GM21447 (cell line): Measurements from ENCODE around the gene CEACAM18.
"Not testable (repeated sequence)": the region's sequence is repeated elsewhere in the genome, so short reads cannot be mapped to it uniquely, and the experiment has no call there.

ENCODE experiments used
- ATAC-seq: cut with Tn5 transposase; IDR thresholded peaks from one replicate; pipeline ENCODE4 v1.9.1; 2021; ENCODE audit not compliant: unreplicated experiment

The CEACAM18 gene

GRCh38 chr19:51489113-51489512, 10.8 kb downstream of the CEACAM18 start:
- no peak for ATAC-seq

- no peak for ATAC-seq
These were observed 12.3 kb downstream of the CEACAM18 start for GRCh38 chr19:51490676-51491075.

GRCh38 chr19:51491586-51491985, 13.2 kb downstream of the CEACAM18 start:
- no peak for ATAC-seq

DNA sequence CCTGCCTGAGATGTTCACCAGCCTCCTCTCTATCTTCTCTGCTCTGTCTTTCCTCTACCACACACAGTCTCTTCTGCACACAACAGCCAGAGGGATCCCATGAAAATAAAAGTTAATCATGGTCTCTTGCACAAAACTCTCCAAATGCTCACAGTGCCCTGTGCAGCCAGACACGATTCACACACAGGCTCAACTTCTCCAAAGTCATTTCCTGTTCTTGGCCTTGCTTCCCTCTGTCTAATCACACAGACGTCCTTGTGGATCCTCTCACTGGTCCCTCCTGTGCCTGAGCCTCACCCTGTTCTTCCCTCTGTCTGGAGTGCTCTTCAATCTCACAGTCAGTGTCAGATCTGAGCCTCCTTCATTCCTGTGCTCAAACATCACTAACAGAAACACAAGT, 15.4 kb downstream of the CEACAM18 start:
- no peak for ATAC-seq

GRCh38 chr19:51497666-51498065, 19.3 kb downstream of the CEACAM18 start:
- no peak for ATAC-seq

DNA sequence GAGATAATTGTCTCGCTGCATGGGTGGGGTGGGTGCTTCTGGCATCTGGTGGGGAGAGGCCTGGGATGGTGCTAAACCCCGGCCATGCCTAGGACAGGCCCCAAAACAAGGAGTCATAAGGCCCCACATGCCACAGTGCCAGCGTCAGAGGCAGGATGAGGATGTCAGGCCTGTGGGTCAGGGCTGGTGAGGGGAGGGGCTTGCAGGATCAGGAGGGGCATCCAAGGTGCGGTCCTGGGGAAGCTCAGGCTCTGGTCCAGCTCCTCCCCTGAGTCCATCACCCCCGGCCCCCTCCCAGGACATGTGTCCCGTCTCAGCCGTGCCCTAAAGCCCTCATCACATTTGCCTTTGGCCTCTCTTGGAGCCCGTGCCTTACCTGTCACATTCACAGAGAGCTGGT, 22.6 kb downstream of the CEACAM18 start:
- not testable (repeated sequence) for ATAC-seq

DNA sequence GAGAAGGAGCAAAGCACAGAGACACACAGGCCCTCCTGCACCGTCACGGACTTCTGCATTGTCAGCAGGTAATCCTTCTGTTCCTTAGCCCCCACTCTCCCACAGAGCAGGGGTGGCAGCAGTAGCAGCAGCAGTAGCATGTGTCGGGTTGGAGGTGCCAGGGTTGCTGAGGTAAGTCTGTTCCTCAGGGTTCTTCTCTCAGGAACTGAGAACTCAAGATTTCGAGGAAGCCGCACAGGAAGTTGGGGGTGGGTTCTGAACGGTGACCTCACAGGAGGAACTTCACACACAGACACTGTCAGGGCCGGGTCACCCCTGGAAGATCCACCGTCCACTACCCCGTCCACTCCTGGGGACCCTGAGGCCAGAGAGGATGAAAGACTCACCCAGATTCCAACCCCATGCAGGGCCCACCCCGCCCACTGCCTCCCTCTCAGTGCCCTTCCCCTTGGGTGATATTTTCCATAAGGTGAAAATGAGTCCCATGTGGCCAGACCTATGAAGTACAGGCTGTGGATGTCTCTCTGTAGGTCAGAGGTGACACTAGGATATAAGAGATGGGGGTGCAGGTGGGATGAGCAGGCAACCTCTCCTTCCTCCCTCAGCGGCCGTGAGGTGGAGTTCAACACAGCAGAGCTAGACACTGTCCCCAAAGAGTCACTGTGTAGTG, 23.4 kb downstream of the CEACAM18 start, which contains the start of gene SIGLEC12:
TSS of gene SIGLEC12 (minus strand) at position 207 of the 670 bp plus-strand sequence. CDS start at position 140, 67 bp downstream.
- ATAC-seq = no peak

- ATAC-seq = no peak
These were observed 25.0 kb downstream of the CEACAM18 start for GRCh38 chr19:51503286-51503817.

- no peak for ATAC-seq
These were observed 25.6 kb downstream of the CEACAM18 start for GRCh38 chr19:51503896-51504295.

GRCh38 chr19:51505904-51506303, 27.6 kb downstream of the CEACAM18 start:
- no peak for ATAC-seq

GRCh38 chr19:51507192-51507591, 28.9 kb downstream of the CEACAM18 start:
- ATAC-seq = no peak

DNA sequence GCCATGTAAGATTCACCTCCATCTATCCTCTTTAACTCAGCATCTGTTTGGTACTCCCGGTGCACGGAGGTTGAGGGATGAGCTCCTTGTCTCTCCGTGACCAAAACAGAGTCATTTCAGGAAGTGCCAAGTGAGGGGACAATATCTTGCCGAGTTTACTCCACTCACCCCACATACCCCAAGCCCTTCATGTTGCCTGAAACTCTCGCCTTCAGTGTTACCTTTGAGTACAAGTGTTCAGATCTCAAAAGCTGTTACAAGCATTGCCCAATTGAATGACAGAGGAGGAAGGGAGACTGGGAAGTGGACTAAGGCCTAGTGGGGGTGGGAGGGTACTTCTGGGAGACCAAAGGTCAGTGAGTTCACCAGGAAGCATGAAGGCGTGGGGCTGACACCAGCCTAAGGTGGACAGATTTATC, 29.3 kb downstream of the CEACAM18 start:
- no peak for ATAC-seq

DNA sequence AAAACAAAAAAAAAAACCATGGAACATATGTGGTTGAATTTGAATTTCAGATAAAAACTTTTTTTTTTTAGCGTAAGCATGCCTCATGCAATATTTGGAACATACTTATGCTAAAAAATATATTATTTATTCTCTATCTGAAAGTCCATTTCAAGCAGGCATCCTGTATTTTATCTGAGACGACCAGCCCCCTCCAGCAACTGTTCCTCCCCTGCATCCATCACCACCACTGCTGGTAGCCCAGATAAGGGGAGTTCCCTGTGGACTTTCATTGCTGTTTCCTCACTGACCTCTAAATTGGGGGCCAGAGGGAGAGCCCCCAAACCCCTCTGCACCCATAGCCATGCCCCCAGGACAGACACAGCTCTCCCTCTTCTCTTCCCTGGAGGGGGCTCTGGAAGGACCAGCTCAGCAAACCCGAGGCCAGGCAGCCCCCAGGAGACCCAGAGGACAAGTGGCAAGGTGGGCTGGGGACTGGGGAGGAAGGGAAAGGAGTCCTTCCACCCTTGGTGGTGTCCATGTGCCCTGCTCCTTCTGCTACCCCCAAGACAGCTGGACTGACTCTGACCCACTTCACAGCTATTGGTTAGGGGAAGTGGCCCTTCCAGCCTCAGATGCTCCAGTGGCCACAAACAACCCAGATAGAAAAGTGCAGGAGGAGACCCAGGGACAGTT, 29.9 kb downstream of the CEACAM18 start:
- no peak for ATAC-seq

- no peak for ATAC-seq
These were observed 31.7 kb downstream of the CEACAM18 start for GRCh38 chr19:51509823-51510660.

DNA sequence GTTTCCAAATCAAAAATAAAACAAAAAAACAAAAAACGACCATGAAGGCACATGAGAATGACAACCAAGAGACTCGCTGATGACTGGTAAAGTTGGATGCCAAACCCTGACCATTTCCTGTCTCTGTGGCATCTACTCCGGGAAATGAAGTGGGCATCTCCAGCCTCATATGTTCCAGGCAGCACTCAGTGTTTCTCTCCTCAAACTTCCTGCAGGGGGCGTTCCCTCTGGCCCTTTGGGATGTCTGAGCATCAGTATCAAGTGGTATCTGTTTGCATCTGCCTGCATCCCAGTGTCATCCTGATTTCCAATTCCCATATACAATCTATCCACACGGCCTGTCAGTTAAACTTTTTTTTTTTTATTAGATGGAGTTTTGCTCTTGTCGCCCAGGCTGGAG, 33.0 kb downstream of the CEACAM18 start:
- ATAC-seq = no peak

- ATAC-seq = no peak
These were observed 35.6 kb downstream of the CEACAM18 start for GRCh38 chr19:51513968-51514367.

- no peak for ATAC-seq
These were observed 36.6 kb downstream of the CEACAM18 start for GRCh38 chr19:51514866-51515481.

DNA sequence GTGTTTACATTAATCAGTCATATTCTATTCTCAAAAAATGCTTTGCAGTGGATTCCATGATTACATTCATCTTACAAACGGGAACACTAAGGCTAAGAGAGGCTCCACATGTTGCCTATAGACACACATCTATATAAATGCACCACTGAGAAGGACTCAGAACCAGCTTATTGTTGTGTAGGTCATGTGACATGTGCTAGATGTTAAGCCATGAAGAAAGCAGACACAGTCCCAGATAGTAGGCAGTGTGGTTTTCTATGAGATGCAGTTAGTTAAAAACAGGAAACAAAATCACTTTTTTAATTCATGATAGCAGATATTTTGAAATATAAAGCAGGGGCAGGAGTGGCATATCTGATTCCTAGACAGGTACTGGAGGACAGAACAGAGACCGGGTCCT, 42.4 kb downstream of the CEACAM18 start:
- ATAC-seq = no peak

DNA sequence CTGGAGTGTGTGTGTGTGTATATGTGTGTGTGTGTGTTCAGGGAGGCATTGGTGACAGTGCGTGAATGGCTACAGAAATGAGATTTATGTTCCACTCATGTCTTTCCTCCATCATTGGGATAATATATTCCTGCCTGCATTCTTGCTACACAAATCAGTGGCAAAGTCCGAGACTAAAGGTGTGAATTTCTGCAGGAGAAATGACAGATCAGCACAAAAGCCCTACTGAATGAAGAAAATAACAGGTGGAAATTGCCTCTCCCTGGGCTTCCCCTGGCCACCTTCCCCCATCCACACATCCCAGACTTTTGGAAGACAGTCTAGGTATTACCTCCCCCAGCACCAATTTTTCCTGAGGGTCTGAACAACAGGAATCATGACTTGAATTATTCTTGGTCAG, 43.0 kb downstream of the CEACAM18 start:
- no peak for ATAC-seq

DNA sequence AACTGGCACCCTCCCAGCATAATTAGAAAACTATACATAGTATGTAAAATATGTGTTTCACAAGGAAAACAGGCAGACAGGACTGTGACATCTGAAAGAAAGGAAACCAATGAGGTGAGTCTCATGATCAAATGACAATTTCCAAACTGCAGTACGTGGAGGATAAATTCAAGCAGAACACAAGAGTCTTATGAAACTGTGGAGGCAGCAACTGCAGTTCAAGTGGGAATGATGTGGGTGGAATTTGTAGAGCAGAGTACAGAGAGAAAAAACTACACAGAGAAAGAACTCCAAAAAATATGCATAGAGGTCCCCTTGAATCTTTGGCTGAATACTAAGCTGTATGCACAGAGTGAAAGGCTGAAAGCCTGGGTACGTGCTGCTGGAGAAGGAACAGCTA, 43.4 kb downstream of the CEACAM18 start:
- ATAC-seq = no peak

GRCh38 chr19:51524666-51525264, 46.4 kb downstream of the CEACAM18 start:
- ATAC-seq = no peak
